GM19468 (cell line): ENCODE measurements around the gene ZNF846.
"Not testable (repeated sequence)": the region's sequence is repeated elsewhere in the genome, so short reads cannot be mapped to it uniquely, and the experiment has no call there.

Experiments used
- ATAC-seq: cut with Tn5 transposase; IDR thresholded peaks from one replicate; pipeline ENCODE4 v1.9.1; 2021; ENCODE audit warnings: mild to moderate bottlenecking, moderate library complexity, moderate number of reproducible peaks; ENCODE audit not compliant: unreplicated experiment; ENCODE audit errors: extremely low read depth

ZNF846 gene

DNA sequence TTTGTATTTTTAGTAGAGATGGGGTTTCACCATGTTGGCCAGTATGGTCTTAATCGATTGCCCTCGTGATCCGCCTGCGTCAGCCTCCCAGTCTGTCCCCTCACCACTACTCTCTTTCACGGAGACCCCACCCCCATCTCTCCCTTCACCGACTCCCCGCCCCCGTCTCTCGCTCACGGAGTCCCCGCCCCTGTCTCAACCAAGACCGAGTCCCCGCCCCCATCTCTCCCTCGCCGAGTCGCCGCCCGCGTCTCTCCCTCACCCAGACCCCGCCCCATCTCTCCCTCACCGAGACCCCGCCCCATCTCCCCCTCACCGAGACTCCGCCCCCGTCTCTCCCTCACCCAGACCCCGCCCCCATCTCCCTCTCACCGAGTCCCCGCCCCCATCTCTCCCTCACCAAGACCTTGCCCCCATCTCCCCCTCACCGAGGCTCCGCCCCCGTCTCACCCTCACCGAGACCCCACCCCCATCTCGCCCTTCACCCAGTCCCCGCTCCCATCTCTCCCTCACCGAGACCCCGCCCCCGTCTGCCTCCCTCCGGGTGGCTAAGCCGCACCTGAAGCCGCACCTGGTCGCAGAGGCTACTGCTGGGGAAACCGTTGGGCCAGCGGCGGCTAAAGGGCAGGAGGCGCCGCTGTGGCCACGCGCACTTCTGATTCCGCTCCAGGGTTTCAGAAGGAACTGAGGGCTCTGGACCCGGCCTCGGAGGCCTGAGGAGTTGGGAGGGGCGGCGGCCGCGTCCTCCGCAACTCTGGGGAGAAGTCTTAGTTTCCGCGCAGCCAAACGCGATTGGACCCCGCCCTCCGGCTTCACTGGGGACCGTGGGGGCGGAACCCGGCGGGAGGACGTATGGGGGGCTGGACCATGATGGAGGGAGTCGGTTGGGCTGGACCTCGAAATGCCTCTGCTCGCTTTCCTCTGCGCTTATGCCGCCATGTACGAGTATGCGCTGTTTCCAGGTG, 17.1 kb upstream of the ZNF846 start:
- peak; percentile 32 for ATAC-seq

- not testable (repeated sequence) for ATAC-seq
These were observed 15.6 kb upstream of the ZNF846 start for GRCh38 chr19:9784163-9784496.

DNA sequence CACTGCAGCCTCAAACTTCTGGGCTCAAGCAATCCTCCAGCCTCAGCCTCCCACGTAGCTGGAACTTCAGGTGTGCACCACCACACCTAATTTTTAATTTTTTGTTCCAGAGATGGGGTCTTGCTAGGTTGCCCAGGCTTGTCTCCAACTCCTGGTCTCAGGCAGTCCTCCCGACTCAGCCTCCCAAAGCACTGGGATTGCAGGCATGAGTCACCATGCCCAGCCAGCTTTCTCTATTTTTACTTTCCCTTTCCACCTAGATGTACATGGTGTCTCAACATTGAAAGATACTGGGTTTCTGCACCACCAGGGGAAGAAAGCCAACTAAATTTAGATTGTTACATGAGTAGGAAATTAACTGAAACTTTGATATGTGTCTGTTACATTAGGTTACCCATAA, 13.8 kb upstream of the ZNF846 start:
- no peak for ATAC-seq

GRCh38 chr19:9757544-9758501, 10.7 kb downstream of the ZNF846 start:
- no peak for ATAC-seq

DNA sequence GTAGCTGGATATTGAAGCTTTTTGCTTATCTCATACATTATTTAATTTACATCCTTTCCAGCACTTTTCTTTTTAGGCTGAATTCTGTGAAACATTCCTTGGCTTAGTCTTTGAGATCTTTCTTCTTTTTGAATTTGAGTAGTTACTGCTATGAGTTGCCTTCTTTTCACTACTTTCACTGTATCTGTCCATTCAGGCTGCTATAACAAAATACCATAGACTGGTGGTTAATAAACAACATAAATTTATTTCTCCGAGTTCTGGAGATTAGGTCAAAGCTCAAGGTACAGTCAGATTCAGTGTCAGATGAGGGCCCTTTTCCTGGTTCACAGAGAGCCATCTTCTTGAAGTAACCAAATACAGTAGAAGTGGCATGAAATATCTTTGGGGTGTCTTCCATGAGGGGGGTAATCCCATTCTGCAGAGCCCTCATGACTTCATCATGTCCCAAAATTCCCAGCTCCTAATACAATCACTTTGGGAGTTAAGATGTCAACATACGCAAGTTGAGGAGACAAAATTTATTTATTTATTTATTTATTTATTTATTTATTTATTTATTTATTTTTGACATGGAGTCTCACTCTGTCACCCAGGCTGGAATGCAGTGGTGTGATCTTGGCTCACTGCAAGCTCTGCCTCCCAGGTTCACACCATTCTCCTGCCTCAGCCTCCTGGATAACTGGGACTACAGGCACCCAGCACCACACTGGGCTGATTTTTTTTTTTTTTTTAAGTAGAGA, 15.7 kb downstream of the ZNF846 start:
- ATAC-seq, result no peak

DNA sequence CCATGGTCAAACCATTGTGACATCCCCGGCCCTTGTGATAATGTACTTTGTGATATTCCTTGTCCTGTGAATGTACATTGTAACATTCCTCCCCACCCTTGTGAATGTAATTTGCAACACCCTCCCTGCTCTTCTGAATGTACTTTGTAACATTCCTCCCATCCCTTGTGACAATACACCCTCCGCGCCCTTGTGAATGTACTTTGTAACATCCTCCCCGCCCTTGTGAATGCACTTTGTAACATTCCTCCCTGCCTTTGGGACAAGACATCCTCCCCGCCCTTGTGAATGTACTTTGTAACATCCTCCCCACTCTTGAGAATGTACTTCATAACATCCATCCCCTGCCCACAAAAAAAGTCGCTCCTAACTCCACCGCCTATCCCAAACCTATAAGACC, 17.1 kb downstream of the ZNF846 start:
- ATAC-seq, result no peak

- ATAC-seq, result no peak
These were observed 26.9 kb downstream of the ZNF846 start for GRCh38 chr19:9741476-9742171.

DNA sequence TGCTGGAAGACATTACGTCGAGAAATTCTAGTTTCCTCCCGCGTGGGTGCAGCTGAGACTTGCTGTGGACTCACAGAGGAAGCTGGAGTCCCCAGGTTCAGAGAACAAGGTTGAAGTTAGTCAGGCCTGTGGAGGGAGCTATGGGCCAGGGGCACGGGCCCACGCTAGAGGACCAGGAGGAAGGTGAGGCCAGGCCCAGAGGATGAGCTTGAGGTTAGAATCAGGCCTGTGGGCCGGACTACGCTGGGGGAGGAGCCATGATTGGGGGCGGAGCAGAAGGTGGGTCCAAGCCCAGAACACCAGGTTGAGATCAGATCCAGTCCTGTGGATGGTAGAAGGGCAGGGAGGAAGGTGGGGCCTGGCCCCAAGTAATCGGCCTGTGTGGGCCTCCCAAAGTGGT, 32.6 kb downstream of the ZNF846 start:
- ATAC-seq, result no peak

- ATAC-seq, result not testable (repeated sequence)
These were observed 38.5 kb downstream of the ZNF846 start for GRCh38 chr19:9730056-9730455.

DNA sequence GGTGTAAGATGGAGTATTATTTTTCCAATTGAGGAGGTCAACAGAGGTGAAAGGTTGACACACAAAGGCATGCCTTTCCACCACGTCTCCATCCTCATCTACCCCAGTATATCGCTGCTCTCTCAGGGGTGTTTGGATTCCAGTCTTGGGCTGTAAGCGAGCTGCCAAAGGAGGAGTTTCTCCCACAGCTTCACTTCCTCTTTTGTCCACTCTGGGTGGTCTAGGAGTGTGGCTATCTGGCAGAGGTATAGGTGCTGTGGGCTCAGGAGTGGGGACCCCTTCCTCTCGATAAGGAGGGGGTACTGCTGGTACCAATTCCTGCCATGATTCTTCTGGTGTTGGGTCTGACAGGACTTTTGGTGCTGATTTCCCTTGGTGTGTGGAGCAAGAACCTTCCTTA, 39.4 kb downstream of the ZNF846 start:
- ATAC-seq, result no peak

DNA sequence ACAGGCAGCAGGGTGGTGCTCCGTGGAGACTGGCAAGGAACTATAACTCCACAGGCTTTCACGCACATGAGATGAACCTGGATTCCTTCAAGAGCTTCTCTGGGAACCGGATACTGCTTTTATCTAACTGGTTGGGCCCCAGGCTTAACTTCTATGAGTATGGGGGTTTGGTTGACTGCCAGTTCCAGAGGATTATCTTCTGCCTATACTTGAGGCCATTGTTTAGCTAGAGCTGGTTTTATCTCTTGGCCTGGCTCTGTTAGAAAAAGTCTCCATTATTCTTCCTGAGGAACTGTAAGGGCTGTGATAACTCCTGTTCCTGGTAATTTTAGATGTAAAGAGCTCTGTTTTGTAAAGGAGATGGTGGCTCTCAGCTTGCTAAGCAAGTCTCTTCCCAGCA, 40.9 kb downstream of the ZNF846 start:
- ATAC-seq, result no peak

DNA sequence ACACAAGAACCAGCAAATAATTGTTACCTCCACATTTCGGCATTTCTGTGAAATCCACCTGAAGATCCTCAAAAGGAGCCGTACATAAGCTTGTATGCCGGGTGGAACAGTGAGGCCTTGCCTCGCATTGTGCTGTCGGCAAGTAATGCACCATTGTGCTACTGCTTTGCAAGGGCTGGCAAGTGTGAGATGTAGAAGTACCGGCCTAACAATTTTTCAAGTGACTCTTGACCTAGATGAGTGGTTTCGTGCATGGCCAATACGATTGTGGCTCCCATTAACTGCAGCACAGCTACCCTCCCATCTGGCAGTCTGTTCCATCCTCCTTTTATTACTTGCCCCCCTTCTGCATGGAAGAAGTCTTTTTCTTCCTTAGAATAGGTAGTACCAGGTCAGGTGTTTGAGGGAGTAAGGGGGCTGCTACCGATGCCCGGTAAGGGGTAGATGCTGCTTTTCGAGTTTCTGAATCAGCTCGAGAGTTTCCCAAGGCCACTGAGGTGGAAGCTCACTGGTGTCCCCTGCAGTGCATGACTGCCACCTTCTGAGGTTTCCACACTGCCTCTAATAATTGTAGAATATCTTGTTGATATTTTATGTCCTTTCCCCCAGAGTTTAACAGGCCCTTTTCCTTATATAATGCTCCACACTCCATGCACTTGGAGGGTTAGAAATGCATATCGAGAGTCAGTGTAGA, 42.9 kb downstream of the ZNF846 start:
- ATAC-seq, result not testable (repeated sequence)

GRCh38 chr19:9724157-9724556, 44.4 kb downstream of the ZNF846 start:
- ATAC-seq, result no peak

DNA sequence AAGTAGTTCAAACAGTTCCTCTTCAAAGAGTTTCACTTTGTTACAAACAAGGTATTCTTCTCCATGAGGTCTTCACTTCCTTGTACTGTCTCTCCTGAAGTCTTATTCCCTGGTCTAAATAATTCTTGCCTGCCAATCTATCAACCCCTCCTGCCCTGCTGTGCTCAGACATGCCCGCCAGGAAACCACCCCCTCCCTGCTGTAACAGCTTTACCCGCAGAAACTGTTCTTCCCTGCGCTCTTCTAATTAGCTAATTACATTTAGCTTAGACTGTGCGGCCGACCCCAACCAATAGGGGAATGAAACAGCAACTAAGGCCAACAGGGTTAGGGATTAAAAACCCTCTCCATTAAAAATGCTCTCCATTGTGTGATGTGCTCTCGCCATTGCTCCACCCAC, 46.7 kb downstream of the ZNF846 start:
- ATAC-seq, result no peak

DNA sequence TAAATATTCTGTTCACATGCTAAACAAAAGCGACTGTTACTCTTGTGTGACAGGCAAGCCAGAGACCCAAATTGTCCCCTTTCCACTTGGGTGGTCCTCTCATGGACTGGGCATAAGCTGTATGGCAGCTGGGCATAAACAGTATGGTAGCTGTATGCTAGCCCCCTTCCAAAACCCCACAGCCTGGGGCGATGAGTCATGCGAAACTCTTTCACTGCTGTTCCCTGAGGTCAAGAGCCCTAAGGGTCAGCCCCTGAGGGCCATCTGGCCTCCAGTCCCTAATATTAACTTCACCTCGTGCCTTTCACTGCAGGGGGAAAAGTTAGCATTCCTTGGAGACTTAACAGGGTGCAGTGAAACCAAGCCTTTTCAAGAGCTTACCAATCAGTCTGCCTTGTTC, 48.0 kb downstream of the ZNF846 start:
- ATAC-seq, result no peak

- no peak for ATAC-seq
These were observed 56.7 kb downstream of the ZNF846 start for GRCh38 chr19:9711815-9712214.

- no peak for ATAC-seq
These were observed 59.2 kb downstream of the ZNF846 start for GRCh38 chr19:9709305-9709704.

DNA sequence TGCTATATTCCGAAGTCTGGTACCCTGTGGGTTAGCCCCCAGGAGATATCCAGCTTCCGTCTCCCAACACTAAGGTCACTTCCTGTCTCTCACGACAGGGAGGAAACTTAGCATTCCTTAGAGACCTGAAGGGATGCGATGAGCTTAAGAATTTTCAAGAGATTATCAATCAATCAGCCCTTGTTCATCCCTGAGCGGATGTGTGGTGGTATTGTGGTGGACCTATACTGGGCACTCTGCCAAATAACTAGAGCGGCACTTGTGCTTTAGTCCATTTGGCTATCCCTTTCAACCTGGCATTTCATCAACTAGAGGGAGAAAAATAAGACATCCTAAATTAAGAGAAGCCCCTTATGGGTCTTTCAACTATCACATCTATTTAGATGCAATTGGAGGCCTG, 62.7 kb downstream of the ZNF846 start:
- no peak for ATAC-seq

GRCh38 chr19:9702186-9702585, 66.4 kb downstream of the ZNF846 start:
- ATAC-seq, result no peak
